ENCODE results near the gene TM4SF5.

Gene TM4SF5

GRCh38 chr17:4818276-4818675 lies 46.6 kb downstream of the TM4SF5 start:
- in situ Hi-C loops (cut with HindIII; ENCODE audit: low sequenced_read_pairs): no loop called here

- in situ Hi-C loops (cut with HindIII; ENCODE audit: low sequenced_read_pairs): no loop called here
Measured at GRCh38 chr17:4822835-4823234, 51.1 kb downstream of the TM4SF5 start.

GRCh38 chr17:4823373-4824089 lies 51.8 kb downstream of the TM4SF5 start:
- in situ Hi-C loops (cut with HindIII; ENCODE audit: low sequenced_read_pairs): no loop called here

- in situ Hi-C loops (cut with HindIII; ENCODE audit: low sequenced_read_pairs): no loop called here
Measured at GRCh38 chr17:4827399-4827798, 55.7 kb downstream of the TM4SF5 start.

GRCh38 chr17:4832829-4833177 lies 61.1 kb downstream of the TM4SF5 start:
- in situ Hi-C loops (cut with HindIII; ENCODE audit: low sequenced_read_pairs): loop anchor here (10.0 kb wide), 1 partner anchor 108 kb away; no protein-coding TSS in a partner anchor

Measured in endothelial cell of hepatic sinusoid (primary cell).